Suppressor macrophage treated with lipopolysaccharide for 1 hour (primary cell): ENCODE data around the gene RNF223.

ENCODE experiments used
- DNase-seq, 3 donors: peaks; one replicate each; pipeline ENCODE4 v3.0.0-alpha.2; 2020 to 2022

Gene RNF223

GRCh38 chr1:1041873-1042272 is 32.2 kb downstream of the RNF223 start:
- no peak for DNase-seq

DNA sequence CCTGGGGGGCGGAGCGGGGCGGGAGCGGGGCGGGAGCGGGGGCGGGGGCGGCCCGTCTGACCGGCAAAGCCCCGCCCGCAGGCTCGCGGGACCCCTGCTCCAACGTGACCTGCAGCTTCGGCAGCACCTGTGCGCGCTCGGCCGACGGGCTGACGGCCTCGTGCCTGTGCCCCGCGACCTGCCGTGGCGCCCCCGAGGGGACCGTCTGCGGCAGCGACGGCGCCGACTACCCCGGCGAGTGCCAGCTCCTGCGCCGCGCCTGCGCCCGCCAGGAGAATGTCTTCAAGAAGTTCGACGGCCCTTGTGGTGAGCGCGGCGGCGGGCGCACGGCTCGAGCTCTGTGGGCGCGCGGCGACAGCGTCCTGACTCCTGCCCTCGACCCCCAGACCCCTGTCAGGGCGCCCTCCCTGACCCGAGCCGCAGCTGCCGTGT is 33.0 kb downstream of the RNF223 start:
- no peak for DNase-seq

GRCh38 chr1:1040004-1040991 is 33.8 kb downstream of the RNF223 start:
- DNase-seq, result peak; percentile 69 to 94 (median 81)

GRCh38 chr1:1039145-1039910 is 34.8 kb downstream of the RNF223 start:
- peak in 2 of 3 donors; percentile 55 to 65 for DNase-seq

GRCh38 chr1:1038694-1039093 is 35.4 kb downstream of the RNF223 start:
- peak; percentile 80 to 90 (median 86) for DNase-seq

DNA sequence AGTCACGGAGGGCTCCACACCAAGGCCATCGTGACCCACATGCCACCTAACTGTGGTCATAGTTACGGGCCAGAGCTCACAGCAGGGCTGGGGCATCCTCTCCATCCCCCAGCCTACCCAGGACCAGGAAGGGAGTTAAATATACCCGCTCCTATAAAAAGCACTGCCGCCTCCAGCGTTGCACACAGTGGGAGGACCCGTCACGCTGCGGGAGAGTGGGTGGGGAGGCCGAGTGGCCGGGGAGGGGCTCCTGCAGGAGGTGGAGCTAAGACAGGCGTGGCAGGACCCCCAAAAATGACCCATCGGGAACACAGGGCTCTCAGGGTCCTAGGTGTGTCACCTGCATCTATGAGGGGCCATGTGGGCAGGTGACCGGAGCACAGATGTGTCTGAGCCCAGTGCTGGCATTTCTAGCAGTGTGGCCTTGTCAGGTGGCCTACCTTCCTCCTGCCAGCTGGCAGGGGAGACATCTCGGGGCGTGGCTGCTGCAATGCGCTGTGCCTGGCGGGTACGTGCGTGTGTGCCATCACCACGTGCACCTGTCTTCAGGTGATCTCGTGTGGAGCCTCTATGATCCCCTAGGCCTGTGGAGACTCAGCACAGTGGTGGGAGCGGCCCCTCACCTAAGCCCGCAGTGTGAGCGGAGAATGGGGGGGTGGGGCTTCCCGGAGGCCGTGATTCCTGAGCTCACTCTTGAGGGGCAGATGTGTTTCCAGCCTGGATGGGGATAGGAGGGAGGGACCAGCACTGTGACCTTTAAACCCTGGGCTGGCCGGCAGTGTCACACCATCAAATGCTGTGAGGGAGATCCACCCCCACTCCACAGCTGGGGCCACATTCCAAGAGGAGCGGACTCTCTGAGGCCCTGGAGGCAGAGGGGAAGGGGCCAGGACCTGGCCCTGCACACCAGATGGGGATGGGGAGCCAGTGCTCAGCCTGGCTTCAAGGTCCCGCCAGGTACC is 36.5 kb downstream of the RNF223 start:
- no peak for DNase-seq

- DNase-seq, result no peak
These were observed 38.7 kb downstream of the RNF223 start for GRCh38 chr1:1035291-1035943.

GRCh38 chr1:1034439-1034781 is 39.7 kb downstream of the RNF223 start:
- DNase-seq, result peak in 1 of 3 donors; percentile 40

DNA sequence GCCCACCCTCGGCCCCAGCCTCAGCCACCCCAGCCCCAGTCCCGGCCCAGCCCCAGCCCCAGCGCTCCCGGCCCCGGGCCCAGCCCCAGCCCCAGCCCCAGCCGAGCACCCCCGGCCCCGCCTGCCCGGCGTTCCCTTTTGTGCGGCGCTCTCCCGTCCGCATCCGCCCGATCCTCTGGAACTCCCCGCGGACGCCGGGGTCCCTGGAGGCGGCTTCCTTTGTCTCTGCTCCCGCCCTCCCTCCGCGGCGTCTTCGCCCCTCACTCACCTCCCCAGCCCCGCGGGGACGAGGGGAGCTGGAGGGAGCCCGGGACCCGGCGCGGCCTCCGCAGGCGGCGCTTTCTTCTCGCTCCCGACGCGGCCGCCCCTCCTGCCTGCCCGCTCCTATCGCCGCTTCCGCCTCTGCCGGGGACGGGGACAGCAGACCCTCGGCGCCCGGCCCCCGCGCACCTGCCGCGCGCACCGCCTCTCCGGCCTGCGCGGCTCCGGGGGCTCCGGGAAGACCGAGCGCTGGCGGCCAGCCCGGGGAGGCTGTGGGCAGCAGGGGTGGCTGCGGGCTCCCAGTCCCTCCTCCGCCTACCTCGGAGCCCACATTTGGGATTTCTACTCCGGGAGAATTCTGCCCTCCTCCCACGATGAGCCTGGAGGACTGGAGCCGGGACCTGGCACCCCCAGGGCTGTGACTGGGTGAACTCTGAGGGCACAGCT is 40.2 kb downstream of the RNF223 start:
- DNase-seq, result peak in 1 of 3 donors; percentile 51

DNA sequence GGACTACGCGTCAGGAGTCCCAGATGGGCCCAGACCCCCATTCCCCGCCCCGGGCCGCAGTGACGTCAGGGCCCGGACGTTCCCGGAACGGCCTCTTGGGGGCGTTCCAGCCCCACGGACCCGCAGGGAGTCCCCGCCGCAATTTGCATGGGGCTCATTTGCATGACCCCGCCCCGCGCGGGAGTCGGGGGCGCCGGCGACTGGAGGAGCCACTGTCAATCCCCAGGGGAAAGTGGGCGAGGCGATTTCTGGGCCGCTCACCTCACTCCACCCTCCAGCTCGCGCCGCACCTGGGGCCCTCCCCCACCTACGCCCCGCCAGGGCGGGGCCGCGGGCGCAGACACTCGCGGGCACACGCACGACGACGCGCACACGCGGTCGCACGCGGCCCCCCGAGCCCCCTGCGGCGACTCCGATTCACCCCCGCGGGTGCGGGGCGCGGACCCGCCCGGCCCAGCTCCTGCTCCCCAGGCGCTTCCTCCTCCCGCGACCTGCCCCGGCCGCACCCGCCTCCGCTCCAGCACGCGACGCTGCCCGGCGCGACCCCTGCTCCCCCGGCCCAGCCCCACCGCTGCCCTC is 41.0 kb downstream of the RNF223 start:
- DNase-seq, result peak; percentile 88 to 96 (median 89)

DNA sequence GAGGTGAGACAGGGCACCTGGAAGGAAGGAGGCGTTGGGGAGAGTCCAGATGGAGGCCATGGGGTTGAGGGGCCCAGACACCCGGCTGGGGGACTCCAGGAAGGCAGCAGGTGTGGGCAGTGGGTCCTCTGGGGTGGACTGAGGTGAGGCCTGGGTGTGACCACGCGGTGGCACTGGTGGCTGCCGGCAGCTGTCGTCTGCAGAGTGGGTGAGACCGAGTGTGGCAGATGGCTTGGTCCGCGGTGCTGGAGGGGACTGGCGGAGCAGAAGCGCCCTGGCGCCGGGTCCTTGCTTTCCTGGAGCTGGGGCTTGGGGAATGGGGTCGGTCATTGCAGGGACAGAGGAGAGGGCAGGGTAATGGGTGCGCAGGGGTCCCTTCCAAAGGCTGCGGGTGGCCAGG is 41.7 kb downstream of the RNF223 start:
- peak in 1 of 3 donors; percentile 39 for DNase-seq

- DNase-seq, result peak in 1 of 3 donors; percentile 1
These were observed 42.4 kb downstream of the RNF223 start for GRCh38 chr1:1031659-1032235.

GRCh38 chr1:1030867-1031658 is 43.0 kb downstream of the RNF223 start:
- peak in 1 of 3 donors; percentile 14 for DNase-seq

DNA sequence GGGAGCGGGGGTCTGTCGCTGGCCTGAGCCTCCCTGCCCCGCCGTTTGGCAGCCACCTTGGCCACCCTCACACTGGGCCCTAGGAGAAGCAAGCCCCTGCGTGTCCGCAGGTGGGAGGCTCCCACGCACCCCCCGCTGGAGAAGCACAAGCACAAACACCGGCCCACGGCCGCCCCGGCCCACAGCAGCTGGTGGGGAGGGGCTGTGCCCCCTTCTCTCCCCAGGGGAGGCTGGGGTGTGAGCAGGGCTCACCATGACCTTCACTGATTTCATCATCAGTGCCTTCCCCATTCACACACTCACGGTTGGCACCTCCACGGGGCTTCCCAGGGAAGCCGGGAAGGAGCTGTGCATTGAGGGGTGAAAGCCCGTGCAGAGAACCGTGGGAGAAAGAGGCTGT is 46.3 kb downstream of the RNF223 start:
- peak in 1 of 3 donors; percentile 35 for DNase-seq

- DNase-seq, result peak in 1 of 3 donors; percentile 28
These were observed 47.3 kb downstream of the RNF223 start for GRCh38 chr1:1026599-1027413.

DNA sequence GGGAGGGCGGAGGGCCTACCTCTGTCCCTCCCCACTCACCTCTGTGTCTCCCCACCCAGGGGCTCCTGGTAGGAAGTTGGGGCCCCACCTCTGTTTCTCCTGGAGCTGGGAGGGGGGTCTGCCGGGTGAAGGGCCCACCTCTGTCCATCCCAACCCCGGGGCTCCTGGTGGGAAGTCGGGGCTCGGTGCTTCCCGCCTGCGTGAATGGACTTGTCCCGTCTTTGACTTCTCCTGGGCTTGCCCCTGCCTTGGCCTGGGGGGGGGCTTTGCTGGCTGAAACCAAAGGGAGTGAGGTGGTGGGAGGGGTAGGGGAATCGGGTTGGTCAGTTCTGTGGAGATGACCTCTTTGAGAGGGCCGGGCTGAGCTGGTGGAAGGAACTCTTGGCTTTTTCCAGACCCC is 48.4 kb downstream of the RNF223 start:
- DNase-seq, result no peak

DNA sequence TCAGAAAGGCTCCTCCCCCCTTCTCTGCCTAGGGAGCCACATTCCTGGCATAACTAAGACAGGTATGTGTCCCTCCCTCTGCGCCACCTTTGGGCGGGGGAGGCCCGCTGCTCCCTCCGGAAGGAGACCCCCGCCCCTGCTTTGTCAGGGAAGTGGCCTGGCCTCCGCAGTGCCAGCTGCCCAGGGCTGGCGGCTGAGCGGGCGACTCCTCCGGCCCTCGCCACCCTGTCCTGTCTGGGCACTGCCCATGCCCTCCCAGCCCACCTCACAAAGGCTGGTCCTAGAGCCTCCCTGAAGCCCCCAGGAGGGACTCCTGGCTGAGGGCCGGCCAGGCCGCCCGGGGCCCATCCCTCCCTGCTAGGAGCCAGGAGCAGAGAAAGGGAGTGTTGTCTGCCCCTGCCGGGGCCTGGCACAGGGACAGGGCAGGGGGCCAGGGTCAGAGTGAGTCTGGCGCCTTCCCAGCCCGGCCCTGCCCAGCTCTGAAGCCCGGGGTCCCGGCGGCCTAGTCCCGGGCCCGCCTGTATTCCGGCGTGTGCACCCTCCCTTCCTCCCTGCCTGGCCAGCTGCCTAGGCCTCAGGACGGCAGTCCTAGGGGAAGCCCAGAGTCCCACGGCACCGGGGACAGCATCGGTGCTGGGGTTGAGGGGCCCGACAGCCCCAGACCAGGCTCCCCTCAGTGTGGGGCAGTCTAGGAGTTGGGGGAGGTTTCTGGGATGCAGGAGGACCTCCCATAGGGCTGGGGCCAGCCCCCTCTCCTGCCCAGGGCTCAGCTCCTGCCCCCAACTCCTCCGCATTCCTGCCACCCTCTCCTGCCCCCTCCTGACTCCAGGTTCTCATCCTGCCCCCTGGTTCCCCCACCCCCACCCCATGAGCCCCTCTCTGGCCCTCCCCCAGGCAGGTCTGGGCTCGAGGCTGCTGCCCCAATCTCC is 49.1 kb downstream of the RNF223 start:
- no peak for DNase-seq
